ENCODE data around the gene UHRF1. TPM values are rescaled to one million over a fixed set of nuclear protein-coding genes. Genes with fewer than 3 reads are reported as not detected.

The UHRF1 gene
- total RNA-seq, 4 donors from 2014 or later = 3.4 to 21.7 (median 11.5) TPM

DNA sequence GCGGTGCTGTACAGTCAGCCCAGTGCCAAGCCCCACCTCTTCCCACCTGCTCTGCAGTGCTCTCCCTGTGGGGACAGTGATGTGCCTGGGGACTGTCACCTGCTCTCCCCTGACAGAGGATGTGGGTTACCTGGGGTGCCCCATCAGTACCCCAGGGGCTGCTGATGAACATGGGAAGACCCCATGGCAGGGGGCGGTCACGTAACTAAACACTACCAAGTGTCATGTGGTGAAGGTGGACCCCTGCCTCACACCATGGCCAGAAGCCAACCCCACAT is 72.3 kb downstream of the UHRF1 start:
- Histone ChIP-seq H3K27ac (no peak overlapping the region), H3K4me1 (peaks cover 13 to 79% (median 31%) of the 10 kb centered on the region in 3 donors), H3K9me3 (no peaks in the 10 kb centered on the region), H3K4me3 (no peak overlapping the region), H3K27me3 (no peaks in the 10 kb centered on the region), H3K36me3 (peaks cover 0 to 20% (median 0%) of the 10 kb centered on the region in 3 donors)
- 60 to 80% methylated on average over 1 of the region's 3 CpGs for WGBS, 2 donors
- intact Hi-C loops (cut with DNase I) = no loop called here
- no peak for TF ChIP-seq POLR2A (IDR thresholded peaks at IDR 0.05)
- TF ChIP-seq, protein P1, sequence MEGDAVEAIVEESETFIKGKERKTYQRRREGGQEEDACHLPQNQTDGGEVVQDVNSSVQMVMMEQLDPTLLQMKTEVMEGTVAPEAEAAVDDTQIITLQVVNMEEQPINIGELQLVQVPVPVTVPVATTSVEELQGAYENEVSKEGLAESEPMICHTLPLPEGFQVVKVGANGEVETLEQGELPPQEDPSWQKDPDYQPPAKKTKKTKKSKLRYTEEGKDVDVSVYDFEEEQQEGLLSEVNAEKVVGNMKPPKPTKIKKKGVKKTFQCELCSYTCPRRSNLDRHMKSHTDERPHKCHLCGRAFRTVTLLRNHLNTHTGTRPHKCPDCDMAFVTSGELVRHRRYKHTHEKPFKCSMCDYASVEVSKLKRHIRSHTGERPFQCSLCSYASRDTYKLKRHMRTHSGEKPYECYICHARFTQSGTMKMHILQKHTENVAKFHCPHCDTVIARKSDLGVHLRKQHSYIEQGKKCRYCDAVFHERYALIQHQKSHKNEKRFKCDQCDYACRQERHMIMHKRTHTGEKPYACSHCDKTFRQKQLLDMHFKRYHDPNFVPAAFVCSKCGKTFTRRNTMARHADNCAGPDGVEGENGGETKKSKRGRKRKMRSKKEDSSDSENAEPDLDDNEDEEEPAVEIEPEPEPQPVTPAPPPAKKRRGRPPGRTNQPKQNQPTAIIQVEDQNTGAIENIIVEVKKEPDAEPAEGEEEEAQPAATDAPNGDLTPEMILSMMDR (IDR thresholded peaks at IDR 0.05) = no peak
- no peak for DNase-seq

DNA sequence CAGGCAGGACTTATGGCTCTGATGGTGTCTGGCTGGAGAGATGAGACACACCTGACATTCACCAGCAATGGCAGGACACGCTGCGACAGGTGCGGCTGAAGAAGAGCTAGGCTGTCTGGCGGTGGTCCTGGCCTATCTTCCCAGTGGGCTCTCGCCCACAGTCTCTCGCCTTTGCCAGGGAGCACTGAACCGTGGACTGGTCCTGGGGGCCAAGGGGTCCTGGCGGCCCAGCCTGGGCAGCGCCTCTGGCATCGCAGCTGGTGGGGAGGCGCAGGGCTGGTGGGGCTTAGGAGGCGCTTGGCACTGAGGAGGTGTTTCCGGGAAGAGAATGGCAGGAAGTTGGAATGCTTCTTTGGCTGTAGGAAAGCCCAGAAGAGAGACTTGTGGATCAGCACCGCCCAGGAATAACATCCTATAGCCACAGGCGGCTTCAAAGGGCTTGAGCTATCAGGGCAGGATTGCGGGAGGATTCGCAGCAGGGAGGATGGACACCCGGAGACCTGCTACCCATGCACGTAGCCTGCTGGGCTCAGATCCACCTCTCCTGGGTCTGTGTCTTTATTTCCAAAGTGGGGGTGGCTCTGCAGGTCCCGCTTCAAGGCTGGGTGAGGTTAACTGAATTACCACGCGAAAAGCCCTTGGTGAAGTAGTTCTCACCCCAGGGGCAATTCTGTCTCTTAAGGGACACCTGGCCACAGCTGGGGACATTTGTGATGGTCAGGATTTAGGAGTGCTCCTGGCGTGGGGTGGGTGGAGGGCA is 74.2 kb downstream of the UHRF1 start:
- 78 to 82% methylated on average over 8 to 15 of the region's 23 CpGs for WGBS, 2 donors
- no peak for TF ChIP-seq POLR2A (IDR thresholded peaks at IDR 0.05)
- TF ChIP-seq, protein P1 (IDR thresholded peaks at IDR 0.05) = no peak
- Histone ChIP-seq H3K27me3 (no peaks in the 10 kb centered on the region), H3K36me3 (peaks cover 0 to 18% (median 0%) of the 10 kb centered on the region in 3 donors), H3K27ac (no peak overlapping the region), H3K4me3 (no peak overlapping the region), H3K4me1 (peaks cover 3 to 79% (median 19%) of the 10 kb centered on the region in 3 donors), H3K9me3 (no peaks in the 10 kb centered on the region)
- intact Hi-C loops (cut with DNase I) = no loop called here
- DNase-seq = no peak

DNA sequence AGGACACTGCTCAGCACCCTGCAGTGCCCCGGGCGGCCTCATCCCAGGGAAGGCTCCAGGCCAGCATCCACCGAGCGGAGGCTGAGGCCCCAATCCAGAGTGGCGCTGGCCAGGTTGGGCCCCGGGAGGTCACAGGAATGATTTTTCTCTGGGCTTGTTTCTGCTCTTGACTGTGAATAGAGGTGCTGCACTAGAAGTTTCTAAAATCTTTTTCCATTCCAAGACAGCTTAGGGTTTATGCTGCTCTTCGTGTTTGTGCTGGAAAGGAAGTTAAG is 74.7 kb downstream of the UHRF1 start:
- no peaks in the 10 kb centered on the region for H3K27me3 ChIP-seq
- no peaks in the 10 kb centered on the region for H3K9me3 ChIP-seq
- intact Hi-C loops (cut with DNase I) = no loop called here
- TF ChIP-seq POLR2A (IDR thresholded peaks at IDR 0.05) = no peak
- TF ChIP-seq, protein P1 (IDR thresholded peaks at IDR 0.05) = no peak
- no peak overlapping the region for H3K4me3 ChIP-seq
- peaks cover 0 to 15% (median 0%) of the 10 kb centered on the region in 3 donors for H3K36me3 ChIP-seq
- no peak overlapping the region for H3K27ac ChIP-seq
- no peak for DNase-seq
- H3K4me1 ChIP-seq = peaks cover 3 to 79% (median 14%) of the 10 kb centered on the region in 3 donors
- 88 to 96% methylated on average over 2 to 6 of the region's 7 CpGs for WGBS, 2 donors

DNA sequence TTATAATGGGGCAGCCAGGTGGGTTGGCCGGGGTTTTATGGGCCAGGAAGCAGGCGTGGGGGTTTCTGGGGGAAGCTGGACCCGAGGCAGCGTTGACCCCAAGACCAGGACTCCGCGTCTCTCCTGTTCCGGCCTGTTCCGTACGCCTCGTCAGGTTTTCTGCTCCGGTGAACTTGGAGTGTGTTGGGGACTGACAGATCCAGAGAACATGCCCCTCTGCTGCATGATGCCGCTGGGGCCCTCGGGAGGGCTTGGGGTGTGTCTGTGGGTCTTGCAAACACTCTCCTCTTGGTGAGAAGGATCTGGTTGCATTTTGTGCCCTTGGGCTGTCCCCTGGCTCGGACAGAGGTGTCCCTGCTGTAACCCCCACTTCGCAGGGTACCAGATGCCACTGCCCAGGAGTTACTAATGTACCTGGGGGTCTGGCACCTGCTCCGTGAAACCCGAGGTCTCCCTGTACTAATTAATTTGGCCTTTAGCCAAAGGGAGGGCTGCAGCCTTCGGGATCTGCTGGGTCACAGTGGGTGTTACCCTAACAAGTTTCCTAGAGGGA is 75.2 kb downstream of the UHRF1 start:
- H3K27ac ChIP-seq = no peak overlapping the region
- H3K27me3 ChIP-seq = no peaks in the 10 kb centered on the region
- no peaks in the 10 kb centered on the region for H3K9me3 ChIP-seq
- TF ChIP-seq POLR2A (IDR thresholded peaks at IDR 0.05) = no peak
- TF ChIP-seq, protein P1 (IDR thresholded peaks at IDR 0.05) = no peak
- H3K36me3 ChIP-seq = peaks cover 0 to 15% (median 0%) of the 10 kb centered on the region in 3 donors
- peaks cover 3 to 79% (median 14%) of the 10 kb centered on the region in 3 donors for H3K4me1 ChIP-seq
- intact Hi-C loops (cut with DNase I) = no loop called here
- H3K4me3 ChIP-seq = no peak overlapping the region
- no peak for DNase-seq
- WGBS, 2 donors = 70 to 80% methylated on average over 16 to 17 of the region's 18 CpGs

DNA sequence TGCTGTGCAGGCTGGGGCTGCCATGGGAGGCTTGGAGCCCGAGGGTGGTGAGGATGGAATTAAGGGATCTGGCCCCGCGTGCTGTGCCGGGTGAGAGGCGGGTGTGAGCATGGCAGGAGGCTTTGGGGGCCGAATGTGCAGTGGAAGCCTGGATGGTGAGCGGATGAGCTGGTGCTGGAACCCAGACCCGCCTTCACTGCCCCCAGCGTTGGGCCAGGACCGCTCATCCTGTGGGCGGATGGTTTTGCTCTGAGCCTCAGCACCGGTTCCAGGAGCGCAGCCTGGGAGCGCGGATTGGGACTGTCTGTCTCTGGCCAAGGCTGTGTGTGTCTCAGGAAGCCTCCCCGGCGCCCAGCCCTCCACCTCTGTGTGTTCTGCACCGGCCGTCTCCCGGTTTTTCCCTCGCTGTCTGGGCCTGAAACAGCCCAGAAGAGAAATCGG is 76.3 kb downstream of the UHRF1 start:
- DNase-seq = no peak
- 100% methylated on average over 1 of the region's 22 CpGs; no CpG with 5 or more reads in 1 of the 2 donors for WGBS, 2 donors
- TF ChIP-seq POLR2A (IDR thresholded peaks at IDR 0.05) = no peak
- TF ChIP-seq, protein P1 (IDR thresholded peaks at IDR 0.05) = no peak
- Histone ChIP-seq H3K4me3 (no peak overlapping the region), H3K27ac (no peak overlapping the region), H3K9me3 (no peaks in the 10 kb centered on the region), H3K4me1 (peaks cover 3 to 76% (median 14%) of the 10 kb centered on the region in 3 donors), H3K36me3 (peaks cover 0 to 15% (median 0%) of the 10 kb centered on the region in 3 donors), H3K27me3 (no peaks in the 10 kb centered on the region)
- intact Hi-C loops (cut with DNase I) = no loop called here

Measured in esophagus squamous epithelium (tissue), 5 donors.